CD4-positive, alpha-beta T cell treated with Interleukin-15 for 4 hours (primary cell): ENCODE results near the gene SYNGR1.

Experiments
- DNase-seq: peaks from one replicate; pipeline ENCODE4 v3.0.0-alpha.2; 2020; ENCODE audit warnings: low spot score

SYNGR1 gene

DNA sequence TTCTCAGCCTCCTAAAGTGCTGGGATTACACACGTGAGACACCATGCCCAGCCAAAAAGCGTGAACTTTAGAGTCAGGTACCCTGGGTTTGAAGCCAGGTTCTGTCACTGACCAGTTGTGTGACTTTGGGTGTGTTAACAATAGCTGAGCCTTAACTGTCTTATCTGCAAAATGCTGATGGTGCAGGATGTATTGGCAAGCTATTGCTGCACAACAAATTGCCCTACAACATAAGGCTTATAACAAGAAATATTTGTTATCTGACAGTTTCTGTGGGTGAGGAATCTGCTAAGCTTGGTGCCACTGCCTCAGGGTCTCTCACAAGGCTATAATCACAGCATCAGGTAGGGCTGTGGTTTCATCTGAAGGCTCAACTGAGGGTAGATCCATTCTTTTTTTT lies 21.9 kb downstream of the SYNGR1 start:
- no peak for DNase-seq

- no peak for DNase-seq
Observed at GRCh38 chr22:39374191-39374590, 24.4 kb downstream of the SYNGR1 start.

DNA sequence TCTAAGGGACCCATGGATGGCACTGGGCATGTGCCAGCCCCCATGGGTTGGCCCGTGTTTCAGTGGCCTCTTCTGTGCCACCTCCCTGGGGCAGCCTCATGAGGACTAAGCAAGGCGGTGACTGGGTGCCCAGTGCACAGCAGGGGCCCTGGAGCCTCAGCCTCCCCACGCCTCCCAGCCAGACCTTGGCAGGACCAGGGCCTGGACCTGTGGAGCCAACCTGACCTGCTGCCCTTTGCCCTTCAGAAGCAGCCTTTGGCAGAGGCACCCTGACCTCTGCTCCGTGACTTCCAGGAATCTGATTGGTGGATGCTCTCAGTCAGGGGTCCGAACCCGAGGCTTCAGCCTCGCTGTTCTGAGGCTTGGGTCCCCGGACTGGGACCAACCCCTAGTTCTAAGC lies 25.0 kb downstream of the SYNGR1 start:
- DNase-seq, result no peak

DNA sequence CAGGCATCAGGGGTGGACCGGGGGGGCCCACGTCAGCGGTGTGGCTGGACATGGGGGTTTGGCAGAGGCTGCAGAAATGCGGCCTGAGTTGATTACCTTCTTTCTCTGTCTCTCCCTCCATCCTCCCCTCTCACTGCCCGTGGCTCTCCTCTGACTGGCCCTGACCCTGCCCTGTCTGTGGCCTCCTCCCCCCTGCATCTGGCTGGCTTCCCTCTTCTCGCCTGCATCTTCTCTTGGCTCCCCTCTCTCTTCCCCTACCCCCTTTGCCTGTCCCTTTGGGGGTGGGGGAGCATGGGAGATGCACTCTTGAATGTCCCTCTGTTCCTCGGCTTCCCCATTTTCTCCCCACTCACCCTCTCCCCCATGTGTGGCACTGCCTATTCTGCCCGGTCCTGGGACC lies 25.9 kb downstream of the SYNGR1 start:
- DNase-seq, result no peak

- no peak for DNase-seq
Observed at GRCh38 chr22:39379756-39380730, 30.3 kb downstream of the SYNGR1 start.

GRCh38 chr22:39381009-39381755 lies 31.4 kb downstream of the SYNGR1 start:
- no peak for DNase-seq

DNA sequence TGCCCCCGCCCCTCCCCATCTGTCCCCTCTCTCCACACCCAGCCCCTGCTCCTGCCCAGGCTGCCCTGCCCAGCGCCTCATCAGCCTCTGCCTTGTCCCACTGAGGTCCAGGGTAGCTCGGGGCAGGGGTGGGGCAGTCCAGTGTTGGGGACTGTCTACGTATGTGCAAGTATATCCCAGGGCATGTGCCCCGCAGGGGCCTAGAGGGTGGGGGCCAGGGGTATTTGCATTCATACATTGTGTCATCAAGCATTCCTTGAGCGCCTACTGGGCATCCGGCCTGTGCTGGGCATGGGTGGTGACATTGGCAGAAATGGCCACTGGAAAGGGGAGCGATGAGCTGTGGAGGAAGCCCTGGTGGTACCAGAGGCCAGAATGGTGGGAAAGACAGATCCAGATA lies 32.1 kb downstream of the SYNGR1 start:
- no peak for DNase-seq

DNA sequence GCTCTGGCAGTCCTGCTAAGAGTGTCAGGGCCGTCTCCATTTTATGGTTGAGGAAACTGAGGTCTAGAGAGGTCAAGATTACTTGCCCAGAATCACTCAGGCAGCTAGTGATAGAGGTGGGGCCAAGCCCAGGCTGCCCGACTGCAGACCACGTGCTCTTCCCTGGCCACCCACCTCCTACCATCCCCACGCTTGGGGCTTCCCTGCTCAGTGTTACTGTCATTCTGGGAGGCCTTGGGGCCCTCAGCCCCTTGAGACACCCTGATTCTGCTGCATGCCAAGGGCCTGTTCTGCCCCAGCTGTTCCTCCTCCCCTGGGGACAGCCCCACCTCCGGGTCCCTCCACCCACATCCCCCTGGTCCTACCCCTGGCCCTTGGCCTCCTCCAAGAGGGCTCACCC lies 32.6 kb downstream of the SYNGR1 start:
- no peak for DNase-seq

GRCh38 chr22:39383841-39384625 lies 34.2 kb downstream of the SYNGR1 start:
- DNase-seq, result no peak

DNA sequence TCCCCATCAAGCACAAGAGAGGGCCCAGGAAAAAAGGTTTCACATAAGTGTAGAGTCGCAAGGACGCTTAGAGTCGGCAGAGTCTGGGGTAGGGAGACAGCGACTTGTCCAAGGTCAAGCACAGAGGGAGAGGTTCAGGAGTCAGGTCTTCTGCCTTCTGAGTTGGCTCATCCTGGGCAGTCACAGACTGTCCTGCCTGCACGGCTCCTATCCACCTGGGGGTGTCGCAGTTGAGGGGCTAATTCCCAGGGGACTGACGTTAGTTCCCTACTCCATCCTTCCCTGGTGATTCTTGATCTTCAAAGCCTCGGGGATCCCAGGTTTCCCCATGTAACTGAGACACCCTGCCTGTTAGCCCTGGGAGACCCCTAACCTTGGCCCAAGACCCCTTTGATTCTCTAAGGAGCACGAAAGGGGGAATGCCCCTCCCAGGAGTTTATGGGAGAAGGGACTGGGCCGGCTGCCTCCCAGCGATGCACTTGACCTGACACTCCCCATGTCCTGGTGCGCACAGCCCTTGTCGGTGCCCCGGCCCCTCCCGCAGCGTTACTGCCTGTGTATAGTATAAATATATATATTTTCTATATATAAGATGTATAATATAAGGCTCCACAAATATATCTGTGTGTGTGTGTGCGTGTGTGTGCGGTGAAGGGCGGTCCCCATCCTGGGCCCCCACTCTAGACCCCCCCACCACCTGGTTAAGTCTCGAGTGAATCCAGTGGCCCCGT lies 35.1 kb downstream of the SYNGR1 start:
- no peak for DNase-seq

GRCh38 chr22:39388261-39389011 lies 38.6 kb downstream of the SYNGR1 start:
- DNase-seq, result peak; percentile 81

DNA sequence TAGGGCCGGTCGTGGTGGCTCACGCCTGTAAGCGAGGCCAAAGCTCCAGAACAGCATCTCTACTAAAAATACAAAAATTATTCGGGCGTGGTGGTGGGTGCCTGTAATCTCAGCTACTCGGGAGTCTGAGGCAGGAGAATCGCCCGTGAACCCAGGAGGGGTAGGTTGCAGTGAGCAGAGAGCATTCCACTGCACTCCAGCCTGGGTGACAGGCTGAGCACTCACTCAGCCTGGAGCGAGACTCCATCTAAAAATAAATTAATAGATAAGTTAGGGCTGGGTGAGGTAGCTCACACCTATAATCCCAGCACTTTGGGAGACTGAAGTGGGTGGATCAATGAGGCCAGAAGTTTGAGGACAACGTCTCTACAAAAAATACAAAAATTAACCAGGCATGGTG lies 39.6 kb downstream of the SYNGR1 start:
- DNase-seq, result no peak

DNA sequence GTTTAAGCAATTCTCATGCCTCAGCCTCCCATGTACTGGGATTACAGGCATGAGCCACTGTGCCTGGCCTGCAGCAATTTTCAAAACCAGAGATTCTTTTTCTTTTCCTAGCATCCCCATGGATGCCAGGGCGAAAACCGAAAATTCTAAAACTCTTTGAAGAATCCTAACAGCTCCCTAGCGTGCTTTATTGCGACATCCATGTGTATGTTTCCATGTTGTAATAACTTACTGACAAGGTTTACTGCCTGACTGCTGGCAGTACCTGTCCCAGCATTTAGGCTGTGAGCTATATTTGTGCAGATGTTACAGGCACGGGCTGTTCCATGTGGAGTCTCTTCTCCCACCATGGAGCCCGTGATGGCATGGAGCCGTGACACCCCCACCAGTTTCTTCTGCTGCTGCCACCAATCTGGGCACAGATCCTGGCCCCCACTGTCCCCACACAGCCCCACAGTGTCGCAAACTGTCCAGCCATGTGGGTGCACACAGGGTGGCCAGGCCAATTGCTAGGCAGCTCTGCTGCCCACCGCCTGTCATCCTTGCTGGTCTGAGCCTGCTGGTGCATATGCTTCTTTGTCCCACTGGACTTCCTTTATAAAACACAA lies 42.7 kb downstream of the SYNGR1 start:
- no peak for DNase-seq

DNA sequence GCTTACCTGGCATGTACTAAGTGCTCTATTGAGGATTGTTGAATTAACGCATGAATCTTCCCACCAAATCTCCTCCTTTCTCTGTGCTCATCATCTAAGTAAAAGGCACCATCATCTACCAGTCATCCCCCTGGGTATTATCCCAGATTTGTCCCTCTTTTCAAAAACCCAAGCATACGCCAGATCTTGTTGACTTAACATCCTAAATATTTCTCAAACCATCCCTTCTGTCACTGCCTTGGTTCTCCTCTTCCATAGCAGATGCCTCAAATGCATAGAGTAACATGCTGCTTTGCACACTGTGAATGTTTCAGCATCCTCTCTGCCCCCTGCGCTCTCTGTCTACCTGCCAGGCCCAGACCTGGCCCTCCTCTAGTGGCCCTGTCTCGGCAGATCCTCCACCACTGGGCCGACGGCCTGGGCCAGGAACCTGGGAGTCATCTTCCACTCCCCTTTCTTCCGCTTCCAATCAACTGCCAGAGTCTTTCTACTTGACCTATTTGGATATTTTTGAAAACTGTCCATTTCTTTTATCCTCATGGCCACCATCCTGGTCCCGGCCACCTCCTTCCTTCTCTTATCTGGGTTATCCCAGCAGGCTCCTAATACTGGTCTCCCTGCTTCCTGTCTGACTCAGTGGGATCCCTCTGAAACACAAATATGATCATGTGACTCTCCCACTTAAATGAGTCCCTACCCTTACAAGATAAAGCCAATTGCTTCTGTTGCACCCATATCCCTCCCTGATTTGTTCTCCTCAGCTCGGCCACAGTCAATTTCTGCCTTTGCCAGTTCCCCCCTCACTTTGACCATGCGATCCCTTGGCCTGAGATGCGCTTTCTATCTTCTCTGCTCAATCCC lies 46.4 kb downstream of the SYNGR1 start:
- DNase-seq, result no peak

- no peak for DNase-seq
Observed at GRCh38 chr22:39396797-39397195, 47.0 kb downstream of the SYNGR1 start.

- no peak for DNase-seq
Observed at GRCh38 chr22:39401301-39401631, 51.5 kb downstream of the SYNGR1 start.

DNA sequence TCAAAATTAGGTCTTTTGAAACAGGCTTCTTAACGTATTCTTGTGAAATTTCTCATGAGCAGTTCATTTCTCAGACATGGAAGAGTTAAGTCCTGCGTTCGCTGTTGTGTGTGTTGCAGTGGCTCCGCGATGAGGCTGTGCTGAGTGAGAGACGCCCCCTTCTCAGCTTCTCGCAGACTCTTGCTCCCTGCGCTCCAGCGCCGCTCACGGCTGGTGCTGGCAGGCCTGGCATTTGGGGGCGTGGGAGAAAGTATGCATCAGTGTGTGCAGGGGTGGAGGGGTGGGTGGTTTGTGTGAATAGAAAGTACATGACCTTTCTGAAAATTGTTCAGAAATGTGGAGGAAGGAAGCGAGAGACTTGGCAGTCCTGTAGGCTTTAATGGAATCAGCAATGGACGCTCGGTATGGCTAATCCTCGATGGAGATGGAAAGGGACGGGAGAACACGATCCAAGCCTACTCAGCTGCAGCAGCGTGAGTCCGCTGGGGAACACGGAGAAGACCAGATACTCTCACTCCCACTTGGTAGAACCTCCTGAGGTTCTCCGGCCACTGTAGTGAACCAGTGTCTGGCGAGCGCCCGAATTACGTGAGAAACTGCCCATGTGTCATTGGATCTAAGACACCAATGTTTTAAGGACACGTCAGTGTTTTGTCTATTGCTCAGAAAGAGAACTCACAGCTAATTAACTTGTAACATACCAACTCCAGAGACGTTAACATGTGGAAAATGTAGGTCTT lies 55.7 kb downstream of the SYNGR1 start:
- no peak for DNase-seq

DNA sequence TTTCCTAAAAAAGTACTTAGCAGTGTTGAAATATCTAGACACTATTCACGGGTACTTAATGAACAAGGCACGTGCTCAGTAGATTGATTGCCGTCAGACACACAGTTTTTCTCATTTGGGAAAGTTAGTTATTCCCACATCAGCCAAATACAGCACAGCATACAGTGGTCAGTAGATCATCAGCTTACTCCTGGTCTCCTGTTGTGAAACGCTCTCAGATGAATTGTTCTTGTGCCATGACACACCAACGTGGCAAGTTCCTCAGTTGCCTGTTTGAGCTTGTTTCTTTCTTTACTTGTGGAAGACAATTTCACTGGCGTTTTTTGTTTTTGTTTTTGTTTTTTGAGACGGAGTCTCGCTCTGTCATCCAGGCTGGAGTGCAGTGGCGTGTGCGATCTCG lies 58.4 kb downstream of the SYNGR1 start:
- no peak for DNase-seq

- no peak for DNase-seq
Observed at GRCh38 chr22:39408807-39409206, 59.0 kb downstream of the SYNGR1 start.
